HepG2 (cell line): ENCODE results near the gene MBIP.

Source experiments
- CREB1 ChIP-seq, 2 experiments: fragments of 450-650 bp in 1 of 2; IDR thresholded peaks; 2 replicates each; pipeline ENCODE4 v1.6.1; 2016 to 2017; ENCODE audit warnings: control low read depth in 1 of 2, mild to moderate bottlenecking in 1 of 2, missing compliant biosample characterization in 1 of 2, missing genetic modification characterization in 1 of 2
- CTCF ChIP-seq: sonication (generic); formaldehyde crosslinking; IDR thresholded peaks from 2 replicates; pipeline ENCODE4 v1.5.0; 2020; ENCODE audit warnings: mild to moderate bottlenecking, missing genetic modification reagents, moderate library complexity
- DNMT1 ChIP-seq: sonication (generic); formaldehyde crosslinking; IDR thresholded peaks from 2 replicates; pipeline ENCODE4 v1.5.1; 2020; ENCODE audit warnings: mild to moderate bottlenecking, missing genetic modification reagents
- SNAPC5 ChIP-seq: sonication (generic); formaldehyde crosslinking; IDR thresholded peaks from 2 replicates; pipeline ENCODE4 v1.8.1; 2023; ENCODE audit warnings: mild to moderate bottlenecking, missing genetic modification reagents, borderline replicate concordance
- ZNF280D ChIP-seq: sonication (generic); formaldehyde crosslinking; IDR thresholded peaks from 2 replicates; pipeline ENCODE4 v1.5.1; 2020; ENCODE audit warnings: mild to moderate bottlenecking, missing genetic modification reagents
- ZNF430 ChIP-seq: sonication (generic); formaldehyde crosslinking; IDR thresholded peaks from 2 replicates; pipeline ENCODE4 v1.9.0; 2021; ENCODE audit warnings: mild to moderate bottlenecking, missing genetic modification reagents
- ZSCAN30 ChIP-seq: sonication (generic); formaldehyde crosslinking; IDR thresholded peaks from 2 replicates; pipeline ENCODE4 v1.5.0; 2020; ENCODE audit warnings: mild to moderate bottlenecking, missing genetic modification reagents

GRCh38 chr14:36320200-36320896 is at the start of gene MBIP:
- TF ChIP-seq ZNF430 (CRISPR knock-in tag) (no peak; the same call in 1 of the 2 replicates), DNMT1 (CRISPR knock-in tag) (peak; percentile 85; the same call in 1 of the 2 replicates), SNAPC5 (CRISPR knock-in tag) (peak; percentile 75; the same call in 1 of the 2 replicates), ZSCAN30 (CRISPR knock-in tag) (0 out of 2 replicates have a peak, but pooled peaks have one; percentile 34), ZNF280D (CRISPR knock-in tag) (no peak; the same call in 1 of the 2 replicates), CREB1 (IDR thresholded peaks at IDR 0.05) (peak; percentile 99), CREB1 (CRISPR knock-in tag; IDR thresholded peaks at IDR 0.05) (peak; percentile 99), CTCF (CRISPR knock-in tag) (peak; percentile 11; the same call in 1 of the 2 replicates)
